Measurements from ENCODE around the gene TTI1.
"Not testable (repeated sequence)": the region's sequence is repeated elsewhere in the genome, so short reads cannot be mapped to it uniquely, and the experiment has no call there.

The TTI1 gene

DNA sequence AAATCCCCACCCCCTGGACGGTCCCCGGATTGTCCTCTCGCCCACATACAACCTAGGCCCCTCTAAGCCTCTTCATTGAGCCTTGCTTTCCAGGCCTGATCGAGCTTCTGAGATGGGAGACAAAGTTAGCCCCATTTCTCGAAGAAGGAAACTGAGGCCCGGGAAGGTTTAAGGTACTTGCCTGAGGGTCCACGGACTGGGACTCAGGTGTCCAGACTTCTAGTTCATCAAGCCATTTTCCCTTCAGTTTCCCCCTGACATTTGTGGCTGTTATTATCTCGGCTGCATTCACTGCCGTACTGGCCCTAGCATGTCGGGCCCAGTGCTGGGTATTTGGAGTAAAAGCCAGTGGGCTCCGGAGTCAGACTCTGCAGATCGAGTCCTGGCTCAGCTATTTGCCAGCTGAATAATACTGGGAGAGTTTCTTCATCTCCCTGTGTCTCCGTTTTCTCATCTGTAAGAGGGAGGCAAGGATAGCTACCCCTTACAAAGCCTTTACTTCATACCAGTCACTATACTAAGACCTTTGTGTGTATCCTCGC is 923 bp upstream of the TTI1 start:
- Mint-ChIP-seq H3K27ac (peak overlapping the region; percentile 99 to 100), H3K27me3 (no peaks in the 10 kb centered on the region), H3K4me1 (peaks cover 67% of the 10 kb centered on the region), H3K4me3 (peak overlapping the region; percentile 91 to 96), H3K9me3 (no peaks in the 10 kb centered on the region)
- ATAC-seq, result peak; percentile 35
- DNase-seq, result no peak

DNA sequence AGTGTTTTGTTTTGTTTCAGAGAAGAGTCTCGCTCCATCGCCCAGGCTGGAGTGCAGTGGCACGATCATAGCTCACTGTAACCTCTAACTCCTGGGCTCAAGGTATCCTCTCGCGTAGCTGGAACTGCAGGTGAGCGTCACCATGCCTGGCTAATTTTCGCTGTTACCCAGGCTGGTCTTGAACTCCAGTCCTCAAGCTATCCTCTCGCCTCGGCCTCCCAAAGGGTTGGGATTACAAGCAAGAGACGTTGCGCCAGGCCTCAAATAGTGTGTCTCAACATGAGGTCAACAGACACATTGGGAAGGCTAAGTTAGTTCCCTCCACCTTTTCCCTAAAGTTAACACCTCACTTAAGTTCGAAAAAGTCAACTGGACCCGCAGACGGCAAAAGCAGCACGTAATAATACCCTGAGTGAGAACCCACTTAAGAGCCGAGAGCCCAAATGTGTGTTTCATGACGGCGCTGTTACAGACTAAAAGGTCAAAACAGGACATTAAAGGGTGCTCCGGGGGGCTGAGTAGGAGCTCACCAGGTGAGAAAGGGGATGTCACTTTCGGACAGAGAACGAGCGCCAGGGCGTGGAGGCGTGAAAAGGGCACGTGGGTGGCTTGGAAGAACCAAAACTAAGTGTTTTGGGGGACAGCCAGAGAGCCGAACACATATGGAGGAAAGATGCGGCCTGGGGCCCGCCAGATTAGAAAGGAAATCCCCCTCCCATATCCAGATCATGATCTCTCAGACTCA is 499 bp downstream of the TTI1 start:
- no peaks in the 10 kb centered on the region for H3K27me3 Mint-ChIP-seq
- H3K9me3 Mint-ChIP-seq, result no peaks in the 10 kb centered on the region
- peak overlapping the region; percentile 91 to 96 for H3K4me3 Mint-ChIP-seq
- H3K4me1 Mint-ChIP-seq, result peaks cover 77% of the 10 kb centered on the region
- no peak for DNase-seq
- peak overlapping the region; percentile 99 to 100 for H3K27ac Mint-ChIP-seq
- peak; percentile 69 for ATAC-seq

DNA sequence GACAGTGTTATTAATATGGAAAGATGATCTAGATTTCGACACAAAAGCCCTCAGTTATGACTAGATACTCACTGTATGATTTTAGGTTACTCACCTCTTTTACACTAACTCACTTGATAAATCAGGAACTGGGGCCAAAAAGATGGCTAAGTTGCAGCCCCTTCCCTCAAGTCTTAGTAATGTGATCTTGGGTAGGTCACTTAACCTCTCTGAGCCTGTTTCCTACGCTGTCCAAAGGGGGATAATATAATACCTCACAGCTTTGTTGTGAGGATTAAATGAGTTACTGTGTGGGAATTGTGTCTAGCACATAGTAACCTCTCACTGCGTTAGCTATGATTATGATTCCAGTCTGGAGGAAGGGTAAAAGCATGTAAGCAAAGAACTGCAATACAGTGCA is 1.3 kb downstream of the TTI1 start:
- H3K27ac Mint-ChIP-seq, result peak overlapping the region; percentile 59 to 99
- H3K9me3 Mint-ChIP-seq, result no peaks in the 10 kb centered on the region
- H3K4me1 Mint-ChIP-seq, result peaks cover 70% of the 10 kb centered on the region
- peak overlapping the region; percentile 91 to 96 for H3K4me3 Mint-ChIP-seq
- no peaks in the 10 kb centered on the region for H3K27me3 Mint-ChIP-seq
- DNase-seq (no peak), ATAC-seq (no peak)

DNA sequence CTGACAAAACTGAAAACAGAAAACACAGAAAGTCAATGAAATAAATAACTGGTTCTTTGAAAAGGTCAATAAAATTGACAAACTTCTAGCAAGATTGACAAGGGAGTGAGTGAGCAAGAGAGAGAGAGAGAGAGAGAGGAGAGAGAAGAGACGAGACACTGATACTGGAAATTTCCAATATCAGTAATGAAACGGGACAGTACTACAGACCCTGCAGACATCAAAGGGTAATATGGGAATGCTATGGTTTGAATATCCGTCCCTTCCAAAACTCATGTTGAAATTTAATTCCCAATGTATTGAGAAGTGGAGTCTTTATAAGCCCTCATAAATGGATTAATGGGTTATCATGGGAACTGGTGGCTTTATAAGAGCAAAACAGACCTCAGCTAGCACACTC is 3.8 kb downstream of the TTI1 start:
- H3K4me3 Mint-ChIP-seq, result peak overlapping the region in 1 of 2 donors; percentile 21
- H3K4me1 Mint-ChIP-seq, result peaks cover 54% of the 10 kb centered on the region

DNA sequence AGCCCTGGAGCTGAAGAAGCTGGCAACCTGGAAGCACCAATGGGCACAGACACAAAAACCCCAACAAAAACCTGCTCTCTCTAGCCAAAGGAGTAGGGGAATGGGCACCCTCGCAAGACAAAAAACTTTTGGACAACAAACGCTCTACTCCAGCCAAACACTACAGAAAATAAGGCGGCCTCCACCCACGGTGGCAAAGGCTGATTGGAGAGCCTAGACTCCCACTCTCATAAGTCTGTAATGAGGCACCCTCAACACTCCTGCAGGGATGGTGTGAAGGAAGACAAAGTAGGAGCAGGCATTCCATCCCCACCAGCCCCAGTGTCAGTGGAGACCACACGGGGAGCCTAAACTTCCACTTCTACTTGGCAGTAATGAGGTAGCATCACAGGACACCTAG is 8.8 kb downstream of the TTI1 start:
- no peaks in the 10 kb centered on the region for H3K9me3 Mint-ChIP-seq
- no peak for ATAC-seq
- H3K27me3 Mint-ChIP-seq, result no peaks in the 10 kb centered on the region
- H3K4me3 Mint-ChIP-seq, result no peak overlapping the region
- DNase-seq, result no peak
- H3K27ac Mint-ChIP-seq, result peak overlapping the region in 1 of 2 donors; percentile 21
- peaks cover 46% of the 10 kb centered on the region for H3K4me1 Mint-ChIP-seq

More for the DNA sequence above, 3.8 kb downstream of the TTI1 start:
- DNase-seq, result no peak
- no peak for ATAC-seq
- H3K27me3 Mint-ChIP-seq, result no peaks in the 10 kb centered on the region
- H3K9me3 Mint-ChIP-seq, result no peaks in the 10 kb centered on the region
- H3K27ac Mint-ChIP-seq, result no peak overlapping the region

DNA sequence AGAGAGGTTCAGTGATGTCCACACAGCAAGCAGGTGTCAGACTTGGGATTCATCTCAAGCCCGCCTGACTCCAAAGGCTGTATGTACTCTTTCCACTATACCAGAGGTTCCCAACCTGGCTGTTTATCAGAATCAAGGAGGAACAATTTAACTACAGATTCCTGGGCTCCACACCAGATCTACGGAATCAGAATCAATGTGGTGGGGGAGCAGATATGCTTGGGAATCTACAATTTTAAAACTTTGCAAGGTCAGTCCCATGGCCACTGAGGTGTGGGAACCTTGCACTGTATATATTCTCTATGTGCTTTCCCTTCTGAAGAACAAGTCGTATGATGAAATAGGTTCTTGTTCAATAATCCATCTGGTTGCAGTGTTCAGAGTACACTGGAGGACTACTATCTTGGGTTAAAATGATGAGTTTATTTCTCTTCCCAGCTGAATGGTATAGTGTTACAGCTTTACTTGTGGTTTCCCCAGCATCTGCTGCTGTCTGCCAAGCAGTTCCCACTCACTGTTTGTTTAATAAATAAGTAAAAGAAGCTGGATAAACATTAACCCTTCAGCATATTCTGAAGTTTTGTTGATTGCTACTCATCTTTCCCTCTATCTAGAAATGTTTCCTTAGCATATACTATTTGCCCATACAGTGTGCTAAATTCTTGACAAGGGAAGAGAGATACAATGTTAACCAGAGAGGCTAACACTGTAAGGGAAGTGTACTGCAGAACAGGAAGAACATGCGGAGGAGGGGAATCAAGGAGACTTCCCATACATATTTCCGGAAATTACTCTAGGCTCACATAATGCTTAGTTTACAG is 9.9 kb downstream of the TTI1 start:
- Mint-ChIP-seq H3K4me3 (no peak overlapping the region), H3K4me1 (peaks cover 34% of the 10 kb centered on the region), H3K27me3 (no peaks in the 10 kb centered on the region), H3K9me3 (peaks cover 8 to 10% of the 10 kb centered on the region in 2 donors), H3K27ac (peak overlapping the region in 1 of 2 donors; percentile 73)
- no peak for ATAC-seq
- no peak for DNase-seq

DNA sequence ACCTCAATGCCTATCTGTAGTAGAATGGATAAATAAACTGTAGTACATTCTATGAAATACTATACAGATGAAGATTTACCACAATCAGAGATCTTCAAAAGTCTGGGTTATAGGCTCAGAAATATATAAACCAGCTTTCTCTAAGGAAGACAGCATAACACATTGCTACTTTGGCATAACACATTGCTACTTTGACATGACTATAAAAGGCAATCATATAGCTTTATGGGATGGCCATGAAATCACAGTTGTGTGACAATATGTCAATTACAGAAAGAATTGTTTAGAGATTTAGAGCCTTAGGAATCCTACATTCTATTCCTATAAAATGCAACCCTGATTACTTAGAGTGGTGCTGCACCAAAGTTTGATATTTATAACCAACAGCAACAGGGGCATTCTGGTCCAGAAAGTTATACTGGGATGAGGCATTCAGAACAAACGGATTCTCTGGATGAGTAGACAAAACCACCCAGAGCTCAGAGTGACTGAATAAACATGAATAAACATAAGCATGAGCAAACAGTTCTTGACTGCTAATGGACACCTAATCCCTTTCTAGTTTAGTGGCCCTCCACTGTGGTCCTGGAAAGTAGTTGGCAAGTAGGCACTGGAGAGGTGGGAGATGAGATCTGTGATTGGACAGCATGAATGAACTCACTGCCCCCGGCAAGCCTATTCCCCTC is 12.0 kb downstream of the TTI1 start:
- Mint-ChIP-seq H3K4me3 (no peak overlapping the region), H3K27ac (no peak overlapping the region), H3K9me3 (peaks cover 11 to 14% of the 10 kb centered on the region in 2 donors), H3K4me1 (peaks cover 23% of the 10 kb centered on the region), H3K27me3 (no peaks in the 10 kb centered on the region)
- ATAC-seq (no peak), DNase-seq (no peak)

DNA sequence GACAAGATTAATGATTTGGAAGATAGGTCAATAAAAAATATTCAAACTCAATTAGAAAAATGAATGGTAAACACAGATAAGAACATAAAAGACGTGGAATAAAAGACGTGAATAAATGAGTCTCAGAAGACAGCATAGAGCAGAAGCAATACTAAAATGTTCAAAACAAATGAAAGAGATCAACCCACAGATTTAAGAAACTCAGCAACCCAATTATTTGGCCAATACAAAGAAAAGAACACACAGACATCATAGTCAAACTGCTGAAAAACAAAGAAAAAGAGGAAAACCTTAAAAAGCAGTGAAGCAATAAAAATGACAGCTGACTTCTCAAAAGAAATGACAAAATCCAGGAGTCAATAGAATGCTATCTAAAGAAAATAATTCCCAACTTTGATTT is 14.9 kb downstream of the TTI1 start:
- ATAC-seq (no peak), DNase-seq (no peak)
- Mint-ChIP-seq H3K27me3 (no peaks in the 10 kb centered on the region), H3K9me3 (peaks cover 11 to 14% of the 10 kb centered on the region in 2 donors), H3K4me3 (no peak overlapping the region), H3K27ac (no peak overlapping the region), H3K4me1 (peaks cover 12% of the 10 kb centered on the region)

DNA sequence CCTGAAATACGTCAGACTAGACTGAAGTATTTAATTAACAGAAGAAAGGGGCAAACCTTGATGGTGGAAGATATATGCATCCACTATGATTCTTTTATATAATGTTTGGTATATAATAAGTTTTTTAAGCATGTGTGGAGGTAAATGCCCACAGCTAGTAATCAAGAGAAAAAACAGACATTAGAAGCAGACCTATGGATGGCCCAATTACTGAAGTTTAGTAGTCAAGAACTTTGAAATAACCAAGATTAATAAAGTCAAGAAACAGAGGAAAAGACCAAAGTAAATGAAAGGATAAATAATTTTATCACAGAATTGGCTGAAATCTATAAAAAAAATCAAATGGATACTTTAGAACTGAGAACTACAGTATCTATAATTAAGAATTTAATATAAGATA is 15.3 kb downstream of the TTI1 start:
- H3K27ac Mint-ChIP-seq, result no peak overlapping the region

DNA sequence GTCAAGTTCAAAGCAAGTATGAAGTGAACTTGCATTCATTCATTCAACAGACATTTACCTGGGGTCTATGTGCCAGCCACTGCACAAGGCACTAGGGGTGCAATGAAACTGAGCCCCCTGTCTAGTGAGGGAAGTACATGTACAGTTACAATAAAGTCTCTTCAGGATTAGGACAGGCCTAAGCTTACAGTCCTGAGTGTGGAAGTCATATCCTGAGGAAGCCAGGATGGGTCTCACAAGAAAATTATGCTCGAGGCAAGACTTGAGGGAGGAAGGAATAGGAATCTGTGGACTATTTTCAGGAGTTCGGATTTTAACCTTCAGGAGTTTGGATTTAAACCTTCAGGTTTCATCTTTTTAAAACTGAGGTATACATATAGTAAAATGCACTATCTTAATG is 19.4 kb downstream of the TTI1 start:
- no peak overlapping the region for H3K27ac Mint-ChIP-seq
- no peaks in the 10 kb centered on the region for H3K4me1 Mint-ChIP-seq
- DNase-seq (no peak), ATAC-seq (no peak)
- H3K4me3 Mint-ChIP-seq, result no peak overlapping the region
- peaks cover 5 to 9% of the 10 kb centered on the region in 2 donors for H3K9me3 Mint-ChIP-seq
- H3K27me3 Mint-ChIP-seq, result no peaks in the 10 kb centered on the region

More for the DNA sequence above, 15.3 kb downstream of the TTI1 start:
- no peaks in the 10 kb centered on the region for H3K27me3 Mint-ChIP-seq
- peaks cover 11% of the 10 kb centered on the region for H3K4me1 Mint-ChIP-seq
- DNase-seq (no peak), ATAC-seq (no peak)
- no peak overlapping the region for H3K4me3 Mint-ChIP-seq
- peaks cover 11 to 14% of the 10 kb centered on the region in 2 donors for H3K9me3 Mint-ChIP-seq

DNA sequence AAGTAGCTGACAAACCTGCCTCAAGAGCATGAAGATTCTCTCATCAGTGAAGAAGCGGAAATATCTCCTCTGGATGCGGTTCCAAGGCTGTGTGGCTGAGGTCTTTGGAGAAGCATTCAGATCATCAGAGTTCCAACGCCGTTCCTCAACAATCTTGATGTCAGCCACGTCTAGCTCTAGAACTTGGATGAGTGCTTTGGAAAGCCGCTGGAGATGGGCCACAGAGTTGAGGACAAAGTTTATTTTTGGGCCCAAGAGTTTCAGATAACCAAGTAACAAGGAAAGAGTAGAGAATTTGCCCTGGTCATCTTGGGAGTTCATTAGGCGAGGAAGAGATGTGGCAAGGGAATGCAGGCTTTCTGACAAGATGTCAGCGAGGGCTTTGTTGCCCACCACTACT is 20.9 kb downstream of the TTI1 start:
- Mint-ChIP-seq H3K4me3 (no peak overlapping the region), H3K27ac (no peak overlapping the region), H3K27me3 (no peaks in the 10 kb centered on the region), H3K4me1 (no peaks in the 10 kb centered on the region), H3K9me3 (no peaks in the 10 kb centered on the region)
- no peak for DNase-seq
- ATAC-seq, result no peak

DNA sequence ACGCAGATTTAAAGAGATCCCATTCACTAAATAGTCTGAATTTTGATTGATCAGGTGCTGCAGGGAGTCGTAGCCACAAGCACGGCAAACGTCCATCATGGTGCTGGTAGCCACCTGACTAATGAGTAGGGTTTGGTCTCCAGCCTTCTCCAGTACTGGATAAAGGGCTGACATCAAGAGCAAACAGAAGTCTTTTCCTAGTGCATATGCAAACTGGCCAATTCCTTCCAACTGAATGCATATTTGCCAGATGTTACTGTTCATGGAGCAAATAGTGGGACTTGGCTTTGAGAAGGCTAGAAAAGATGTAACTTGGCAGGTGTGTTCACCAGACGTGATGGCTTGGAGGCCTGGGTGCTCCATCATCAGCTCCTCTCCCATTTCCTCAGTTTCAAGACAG is 21.6 kb downstream of the TTI1 start:
- no peak overlapping the region for H3K27ac Mint-ChIP-seq
- no peak overlapping the region for H3K4me3 Mint-ChIP-seq
- H3K27me3 Mint-ChIP-seq, result no peaks in the 10 kb centered on the region
- peaks cover 1% of the 10 kb centered on the region for H3K4me1 Mint-ChIP-seq
- no peaks in the 10 kb centered on the region for H3K9me3 Mint-ChIP-seq
- ATAC-seq, result no peak
- DNase-seq, result no peak

DNA sequence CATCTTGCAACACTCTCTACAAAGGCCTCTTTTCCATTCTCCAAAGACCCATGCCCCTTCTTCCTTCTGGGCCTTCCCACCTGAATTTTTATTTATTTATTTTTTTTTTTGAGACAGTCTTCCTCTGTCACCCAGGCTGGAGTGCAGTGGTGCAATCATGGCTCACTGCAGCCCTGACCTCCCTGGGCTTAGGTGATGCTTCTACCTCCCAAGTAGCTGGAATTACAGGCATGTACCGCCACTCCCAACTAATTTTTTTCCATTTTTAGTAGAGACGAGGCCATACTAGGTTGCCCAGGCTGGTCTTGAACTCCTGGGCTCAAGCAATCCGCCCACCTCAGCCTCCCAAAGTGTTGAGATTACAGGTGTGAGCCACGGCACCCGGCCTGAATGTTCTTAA is 23.8 kb downstream of the TTI1 start:
- H3K27ac Mint-ChIP-seq, result peak overlapping the region in 1 of 2 donors; percentile 83
- H3K27me3 Mint-ChIP-seq, H3K4me3 Mint-ChIP-seq, H3K9me3 Mint-ChIP-seq, H3K4me1 Mint-ChIP-seq, ATAC-seq, DNase-seq: not testable (repeated sequence)

DNA sequence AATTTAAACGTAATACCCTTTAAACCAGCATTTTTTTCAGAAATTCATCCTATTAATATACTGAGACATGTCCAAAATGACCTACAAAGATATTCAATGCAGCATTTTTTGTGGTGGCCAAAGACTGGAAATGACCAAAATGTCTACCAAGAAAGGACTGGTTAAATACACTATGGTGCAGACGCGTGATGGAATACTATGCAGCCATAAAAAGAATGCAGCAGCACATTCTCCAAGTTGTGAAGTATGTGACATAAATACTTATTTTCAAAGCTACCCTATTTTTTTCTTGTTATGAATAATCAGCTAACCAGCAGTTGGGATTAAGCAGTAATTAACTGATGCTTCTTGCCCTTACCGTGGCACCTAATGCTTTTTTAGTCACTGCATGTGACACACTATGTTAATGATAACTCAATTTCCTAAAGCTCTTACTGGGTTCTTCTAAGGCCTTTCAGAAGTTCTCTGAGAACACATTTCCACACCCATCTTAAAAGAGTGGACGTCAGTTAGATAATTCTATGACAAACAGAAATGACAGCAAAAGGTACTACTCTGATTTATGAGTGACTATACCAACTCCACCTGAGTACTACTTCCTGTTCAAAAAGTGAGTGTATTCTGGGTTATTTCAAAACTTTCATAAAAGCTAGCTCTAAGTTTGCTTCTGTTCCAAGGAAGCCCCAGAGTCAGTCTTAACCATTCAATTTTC is 24.9 kb downstream of the TTI1 start:
- Mint-ChIP-seq H3K9me3 (no peaks in the 10 kb centered on the region), H3K4me3 (no peak overlapping the region), H3K27ac (no peak overlapping the region), H3K27me3 (no peaks in the 10 kb centered on the region), H3K4me1 (peaks cover 7% of the 10 kb centered on the region)
- no peak for ATAC-seq
- no peak for DNase-seq

DNA sequence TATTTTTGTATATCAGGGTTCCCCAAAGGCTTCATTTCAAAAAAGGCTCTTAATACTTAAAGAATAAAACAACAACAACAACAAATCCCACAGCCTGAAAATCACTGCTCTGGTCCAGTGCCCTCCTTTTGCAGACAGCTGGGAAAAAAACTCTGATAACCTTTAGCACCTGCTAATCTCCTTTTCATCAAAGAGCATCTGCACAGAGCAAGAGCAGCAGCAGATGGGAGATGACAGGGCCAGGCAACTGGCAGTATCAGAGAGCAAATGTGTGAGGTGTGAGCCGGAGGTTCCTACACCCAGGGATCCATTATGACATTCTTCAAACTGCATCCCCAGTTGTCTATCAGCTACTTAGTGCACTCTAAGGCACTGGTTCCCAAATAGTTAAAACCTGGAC is 25.7 kb downstream of the TTI1 start:
- DNase-seq, result no peak
- peak overlapping the region in 1 of 2 donors; percentile 77 for H3K27ac Mint-ChIP-seq
- H3K9me3 Mint-ChIP-seq, result no peaks in the 10 kb centered on the region
- ATAC-seq, result no peak
- no peaks in the 10 kb centered on the region for H3K27me3 Mint-ChIP-seq
- peaks cover 7% of the 10 kb centered on the region for H3K4me1 Mint-ChIP-seq
- no peak overlapping the region for H3K4me3 Mint-ChIP-seq

All from stimulated activated naive CD8-positive, alpha-beta T cell treated with anti-CD3 and anti-CD28 coated beads, Interleukin-15, amount 100 ng/mL, for 72 hours (primary cell).